ENCODE results near the gene GLIPR2. TPM values are rescaled to one million over a fixed set of nuclear protein-coding genes. Genes with fewer than 3 reads are reported as not detected.
A peak's percentile ranks its signal among the peaks of the same experiment; 100 is the strongest.

Gene GLIPR2
- total RNA-seq, 1 experiment from 2014 or later, result 0.96 TPM

GRCh38 chr9:36189976-36190375 is 53.4 kb downstream of the GLIPR2 start:
- intact Hi-C loops (cut with micrococcal nuclease), result no loop called here
- peak overlapping the region; percentile 83 for H3K4me3 Mint-ChIP-seq (ENCODE audit: unreplicated experiment)
- TSS peak; percentile 93 for BruUV-seq (replicated peaks)
- no peaks in the 10 kb centered on the region for H3K27me3 Mint-ChIP-seq (ENCODE audit: insufficient read depth, unreplicated experiment)
- H3K9me3 Mint-ChIP-seq (ENCODE audit: unreplicated experiment), result no peaks in the 10 kb centered on the region
- DNase-seq (ENCODE audit: unreplicated experiment), result no peak
- ChIA-PET POLR2A (interaction anchor here (0.6 to 4.1 kb wide), 35 partner anchors 9 to 458 kb away, joined by 3 to 26 read pairs (median 4); partner anchors contain the start of genes CCIN, CREB3, HRCT1 and RECK), CTCF (interaction anchor here (0.6 to 3.1 kb wide), 28 partner anchors 10 to 1718 kb away, joined by 3 to 28 read pairs (median 4); partner anchors contain the start of gene CCIN)
- TF ChIP-seq, protein P1, sequence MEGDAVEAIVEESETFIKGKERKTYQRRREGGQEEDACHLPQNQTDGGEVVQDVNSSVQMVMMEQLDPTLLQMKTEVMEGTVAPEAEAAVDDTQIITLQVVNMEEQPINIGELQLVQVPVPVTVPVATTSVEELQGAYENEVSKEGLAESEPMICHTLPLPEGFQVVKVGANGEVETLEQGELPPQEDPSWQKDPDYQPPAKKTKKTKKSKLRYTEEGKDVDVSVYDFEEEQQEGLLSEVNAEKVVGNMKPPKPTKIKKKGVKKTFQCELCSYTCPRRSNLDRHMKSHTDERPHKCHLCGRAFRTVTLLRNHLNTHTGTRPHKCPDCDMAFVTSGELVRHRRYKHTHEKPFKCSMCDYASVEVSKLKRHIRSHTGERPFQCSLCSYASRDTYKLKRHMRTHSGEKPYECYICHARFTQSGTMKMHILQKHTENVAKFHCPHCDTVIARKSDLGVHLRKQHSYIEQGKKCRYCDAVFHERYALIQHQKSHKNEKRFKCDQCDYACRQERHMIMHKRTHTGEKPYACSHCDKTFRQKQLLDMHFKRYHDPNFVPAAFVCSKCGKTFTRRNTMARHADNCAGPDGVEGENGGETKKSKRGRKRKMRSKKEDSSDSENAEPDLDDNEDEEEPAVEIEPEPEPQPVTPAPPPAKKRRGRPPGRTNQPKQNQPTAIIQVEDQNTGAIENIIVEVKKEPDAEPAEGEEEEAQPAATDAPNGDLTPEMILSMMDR (IDR thresholded peaks at IDR 0.05; ENCODE audit: unreplicated experiment), result no peak
- peaks cover 33% of the 10 kb centered on the region for H3K4me1 Mint-ChIP-seq (ENCODE audit: insufficient read depth, unreplicated experiment)
- H3K36me3 Mint-ChIP-seq (ENCODE audit: insufficient read depth, unreplicated experiment), result peaks cover 16% of the 10 kb centered on the region
- H3K27ac Mint-ChIP-seq (ENCODE audit: low read depth, unreplicated experiment), result peak overlapping the region; percentile 92

GRCh38 chr9:36190388-36191289 is 54.1 kb downstream of the GLIPR2 start, which contains the start of gene CLTA:
Gene CLTA (plus strand): TSS chr9:36190921. CDS start chr9:36191057, 136 bp downstream.
- Mint-ChIP-seq H3K4me1 (ENCODE audit: insufficient read depth, unreplicated experiment) (peaks cover 35% of the 10 kb centered on the region), H3K9me3 (ENCODE audit: unreplicated experiment) (no peaks in the 10 kb centered on the region), H3K4me3 (ENCODE audit: unreplicated experiment) (peak within 1 kb of the TSS; percentile 83), H3K36me3 (ENCODE audit: insufficient read depth, unreplicated experiment) (peaks cover 23% of the 10 kb centered on the region), H3K27me3 (ENCODE audit: insufficient read depth, unreplicated experiment) (no peaks in the 10 kb centered on the region), H3K27ac (ENCODE audit: low read depth, unreplicated experiment) (peak within 1 kb of the TSS; percentile 92)
- CTCF ChIA-PET, result interaction anchor here (0.6 to 3.1 kb wide), 24 partner anchors 11 to 365 kb away, joined by 3 to 28 read pairs (median 4); partner anchors contain the start of gene CCIN
- POLR2A ChIA-PET, result interaction anchor here (0.6 to 4.1 kb wide), 44 partner anchors 9 to 1151 kb away, joined by 3 to 26 read pairs (median 4); partner anchors contain the start of genes CCIN, CREB3, GNE and HRCT1
- peak; percentile 100 for DNase-seq (ENCODE audit: unreplicated experiment)
- TF ChIP-seq, protein P1 (IDR thresholded peaks at IDR 0.05; ENCODE audit: unreplicated experiment), result peak; percentile 46
- intact Hi-C loops (cut with micrococcal nuclease), result no loop called here
- BruUV-seq (replicated peaks), result no TSS peak

GRCh38 chr9:36191290-36191645 is 54.7 kb downstream of the GLIPR2 start:
- peaks cover 35% of the 10 kb centered on the region for H3K4me1 Mint-ChIP-seq (ENCODE audit: insufficient read depth, unreplicated experiment)
- ChIA-PET POLR2A (interaction anchor here (0.6 to 4.1 kb wide), 30 partner anchors 11 to 1150 kb away, joined by 3 to 26 read pairs (median 4); partner anchors contain the start of genes CREB3, GNE, HRCT1 and RECK), CTCF (interaction anchor here (0.6 to 3.1 kb wide), 17 partner anchors 10 to 1247 kb away, joined by 3 to 28 read pairs (median 3); partner anchors contain the start of gene CCIN)
- H3K27ac Mint-ChIP-seq (ENCODE audit: low read depth, unreplicated experiment), result peak overlapping the region; percentile 92
- TF ChIP-seq, protein P1 (IDR thresholded peaks at IDR 0.05; ENCODE audit: unreplicated experiment), result no peak
- intact Hi-C loops (cut with micrococcal nuclease), result no loop called here
- no peaks in the 10 kb centered on the region for H3K27me3 Mint-ChIP-seq (ENCODE audit: insufficient read depth, unreplicated experiment)
- BruUV-seq (replicated peaks), result no TSS peak
- H3K9me3 Mint-ChIP-seq (ENCODE audit: unreplicated experiment), result no peaks in the 10 kb centered on the region
- peaks cover 25% of the 10 kb centered on the region for H3K36me3 Mint-ChIP-seq (ENCODE audit: insufficient read depth, unreplicated experiment)
- peak; percentile 25 for DNase-seq (ENCODE audit: unreplicated experiment)
- peak overlapping the region; percentile 83 for H3K4me3 Mint-ChIP-seq (ENCODE audit: unreplicated experiment)

GRCh38 chr9:36191686-36192085 is 55.2 kb downstream of the GLIPR2 start:
- POLR2A ChIA-PET, result interaction anchor here (0.6 to 4.1 kb wide), 23 partner anchors 10 to 1150 kb away, joined by 3 to 26 read pairs (median 5); partner anchors contain the start of genes CREB3, GNE, RNF38 and TLN1
- intact Hi-C loops (cut with micrococcal nuclease), result loop anchor here (1.0 kb wide), 1 partner anchor 138 kb away; no protein-coding TSS in a partner anchor
- no peaks in the 10 kb centered on the region for H3K27me3 Mint-ChIP-seq (ENCODE audit: insufficient read depth, unreplicated experiment)
- BruUV-seq (replicated peaks), result TSS peak; percentile 46
- CTCF ChIA-PET, result interaction anchor here (0.6 to 3.1 kb wide), 7 partner anchors 17 to 1248 kb away, joined by 3 to 12 read pairs (median 3); no protein-coding TSS in a partner anchor
- TF ChIP-seq, protein P1 (IDR thresholded peaks at IDR 0.05; ENCODE audit: unreplicated experiment), result no peak
- peaks cover 26% of the 10 kb centered on the region for H3K36me3 Mint-ChIP-seq (ENCODE audit: insufficient read depth, unreplicated experiment)
- H3K9me3 Mint-ChIP-seq (ENCODE audit: unreplicated experiment), result no peaks in the 10 kb centered on the region
- H3K4me1 Mint-ChIP-seq (ENCODE audit: insufficient read depth, unreplicated experiment), result peaks cover 35% of the 10 kb centered on the region
- DNase-seq (ENCODE audit: unreplicated experiment), result no peak
- H3K27ac Mint-ChIP-seq (ENCODE audit: low read depth, unreplicated experiment), result peak overlapping the region; percentile 92
- H3K4me3 Mint-ChIP-seq (ENCODE audit: unreplicated experiment), result peak overlapping the region; percentile 83

All from MCF 10A (cell line).